WTC11 (cell line): ENCODE data around the gene F11R. TPM values are rescaled to one million over a fixed set of nuclear protein-coding genes. Genes with fewer than 3 reads are reported as not detected.
"Not testable (repeated sequence)": the region's sequence is repeated elsewhere in the genome, so short reads cannot be mapped to it uniquely, and the experiment has no call there.

Source experiments
- ATAC-seq: fragments of 200-7000 bp; cut with Tn5 transposase; 2 replicates; pipeline ENCODE4 v1.10.0; 2021; ENCODE audit warnings: mild to moderate bottlenecking, moderate library complexity
- CTCF ChIA-PET: fragments of 300-600 bp; sonication (Branson Sonifier 250); formaldehyde crosslinking; loops from one replicate; lab custom pipeline; 2021; ENCODE audit warnings: antibody characterized with exemption; lab: Charles Lee
- POLR2A ChIA-PET: fragments of 350-600 bp; sonication (Branson Sonifier 250); formaldehyde crosslinking; loops from one replicate; lab custom pipeline; 2021; ENCODE audit warnings: antibody characterized with exemption; lab: Charles Lee
- DNase-seq: peaks from one replicate; pipeline ENCODE4 v3.0.0; 2021; ENCODE audit warnings: low spot score
- H3K27ac Mint-ChIP-seq: 2 replicates; pipeline ENCODE4 v1.8.0; 2021; ENCODE audit warnings: mixed read lengths
- H3K27me3 Mint-ChIP-seq: 2 replicates; pipeline ENCODE4 v1.8.0; 2021; ENCODE audit warnings: low read depth, mild to moderate bottlenecking, moderate library complexity, mixed read lengths
- H3K36me3 Mint-ChIP-seq: 2 replicates; pipeline ENCODE4 v1.8.0; 2021; ENCODE audit warnings: mixed read lengths
- H3K4me1 Mint-ChIP-seq: 2 replicates; pipeline ENCODE4 v1.8.0; 2022; ENCODE audit warnings: mixed read lengths
- H3K4me3 Mint-ChIP-seq: 2 replicates; pipeline ENCODE4 v1.8.0; 2021; ENCODE audit warnings: mild to moderate bottlenecking, moderate library complexity, mixed read lengths
- H3K9me3 Mint-ChIP-seq: 2 replicates; pipeline ENCODE4 v1.8.0; 2021; ENCODE audit warnings: mixed read lengths
- CREB1 ChIP-seq: sonication (generic); formaldehyde crosslinking; IDR thresholded peaks from 2 replicates; pipeline ENCODE4 v1.8.0; 2023; ENCODE audit warnings: mild to moderate bottlenecking, missing genetic modification reagents
- FOXJ3 ChIP-seq: sonication (generic); formaldehyde crosslinking; IDR thresholded peaks from 2 replicates; pipeline ENCODE4 v1.9.0; 2021; ENCODE audit warnings: missing genetic modification reagents, mild to moderate bottlenecking, borderline replicate concordance
- FOXK1 ChIP-seq: sonication (generic); formaldehyde crosslinking; IDR thresholded peaks from 2 replicates; pipeline ENCODE4 v1.8.0; 2022; ENCODE audit warnings: mild to moderate bottlenecking, moderate library complexity, missing genetic modification reagents
- MAX ChIP-seq: sonication (generic); formaldehyde crosslinking; IDR thresholded peaks from 2 replicates; pipeline ENCODE4 v1.8.0; 2022; ENCODE audit warnings: mild to moderate bottlenecking, missing genetic modification reagents
- PRRX2 ChIP-seq: fragments of 250-450 bp; sonication (Bioruptor Pico); IDR thresholded peaks from 2 replicates; pipeline ENCODE4 v1.8.0; 2021; ENCODE audit warnings: mild to moderate bottlenecking
- ZNF121 ChIP-seq: sonication (generic); formaldehyde crosslinking; IDR thresholded peaks from 2 replicates; pipeline ENCODE4 v1.8.0; 2023; ENCODE audit warnings: missing genetic modification reagents
- ZNF263 ChIP-seq: sonication (generic); formaldehyde crosslinking; IDR thresholded peaks from 2 replicates; pipeline ENCODE4 v1.8.1; 2022; ENCODE audit warnings: low read depth, mild to moderate bottlenecking, moderate library complexity, missing genetic modification reagents
- ZSCAN18 ChIP-seq: fragments of 250-450 bp; sonication (Bioruptor Pico); IDR thresholded peaks from 2 replicates; pipeline ENCODE4 v2.1.2; 2022; ENCODE audit warnings: mild to moderate bottlenecking, moderate library complexity
- total RNA-seq: library from RNA; stranded (reverse); gene quantifications from 3 replicates; pipeline ENCODE4 v1.2.3, GENCODE V29; 2021
- TF ChIP-seq, protein P1 (sequence below): sonication (generic); formaldehyde crosslinking; IDR thresholded peaks from 2 replicates; pipeline ENCODE4 v1.8.1; 2023; ENCODE audit warnings: mild to moderate bottlenecking, missing genetic modification reagents, moderate library complexity
- TF ChIP-seq, protein P2 (sequence below): fragments of 250-450 bp; sonication (Bioruptor Pico); IDR thresholded peaks from 2 replicates; pipeline ENCODE4 v1.9.0; 2021; ENCODE audit warnings: mild to moderate bottlenecking
- TF ChIP-seq, protein P3 (sequence below): fragments of 250-450 bp; sonication (Bioruptor Pico); conservative IDR thresholded peaks from 2 replicates; pipeline ENCODE4 v1.9.0; 2021; ENCODE audit warnings: mild to moderate bottlenecking

Gene F11R
- total RNA-seq, 1 experiment from 2014 or later: 202 TPM

DNA sequence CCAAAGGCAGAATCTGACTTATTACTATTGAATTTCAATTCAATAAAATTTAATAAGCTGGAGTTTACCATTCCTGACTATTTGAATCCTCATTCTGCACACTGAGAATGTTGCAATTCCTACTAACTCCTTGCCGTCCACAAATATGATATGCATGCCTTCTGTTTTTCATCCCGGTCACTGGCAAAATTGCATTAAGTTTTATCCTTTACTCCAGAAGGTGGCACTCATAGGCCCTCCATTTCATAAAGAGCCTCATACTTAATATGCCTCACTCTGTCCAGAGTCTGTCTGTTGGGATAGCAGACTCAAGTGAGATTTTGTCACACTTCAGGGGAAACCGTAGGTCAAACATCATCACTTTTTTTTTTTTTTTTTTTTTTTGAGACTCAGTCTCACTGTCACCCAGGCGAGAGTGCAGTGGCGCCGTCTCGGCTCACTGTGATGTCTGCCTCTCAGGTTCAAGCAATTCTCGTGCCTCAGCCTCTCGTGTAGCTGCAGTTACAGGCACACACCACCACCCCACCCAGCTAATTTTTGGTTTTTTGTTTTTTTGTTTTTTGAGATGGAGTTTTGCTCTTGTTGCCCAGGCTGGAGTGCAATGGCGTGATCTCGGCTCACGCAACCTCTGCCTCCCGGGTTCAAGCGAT lies 27.3 kb downstream of the F11R start:
- H3K36me3 Mint-ChIP-seq: peaks cover 29% of the 10 kb centered on the region
- no peak for DNase-seq
- H3K9me3 Mint-ChIP-seq: no peaks in the 10 kb centered on the region

DNA sequence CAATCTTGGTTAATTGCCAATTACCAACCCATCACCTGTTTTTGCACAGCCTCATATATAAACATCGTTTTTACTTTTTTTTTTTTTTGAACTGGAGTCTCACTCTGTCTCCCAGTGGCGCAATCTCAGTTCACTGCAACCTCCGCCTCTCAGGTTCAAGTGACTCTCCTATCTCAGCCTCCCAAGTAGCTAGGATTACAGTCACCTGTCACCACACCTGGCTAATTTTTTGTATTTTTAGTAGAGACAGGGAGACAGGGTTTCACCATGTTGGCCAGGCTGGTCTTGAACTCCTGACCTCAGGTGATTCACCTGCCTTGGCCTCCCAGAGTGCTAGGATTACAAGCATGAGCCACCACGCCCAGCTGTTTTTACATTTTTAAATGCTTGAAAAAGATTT lies 28.9 kb downstream of the F11R start:
- H3K27ac Mint-ChIP-seq, H3K4me3 Mint-ChIP-seq, DNase-seq, H3K9me3 Mint-ChIP-seq, ATAC-seq, H3K27me3 Mint-ChIP-seq: not testable (repeated sequence)
- peaks cover 14% of the 10 kb centered on the region for H3K36me3 Mint-ChIP-seq
- ChIA-PET CTCF (interaction anchor here (0.7 to 7.6 kb wide), 3 partner anchors 14 to 39 kb away, joined by 3 to 141 read pairs (median 4); partner anchors contain the start of gene ITLN2), POLR2A (interaction anchor here (1.0 kb wide), 1 partner anchor 29 kb away, joined by 3 read pairs; the partner anchor contains the start of gene F11R)
- peaks cover 34% of the 10 kb centered on the region for H3K4me1 Mint-ChIP-seq

More for the DNA sequence above, 27.3 kb downstream of the F11R start:
- ATAC-seq: peak; percentile 18; the same call in 1 of the 2 replicates
- H3K27ac Mint-ChIP-seq: no peak overlapping the region
- POLR2A ChIA-PET: no interaction called here
- no peaks in the 10 kb centered on the region for H3K27me3 Mint-ChIP-seq
- no peak for TF ChIP-seq ZSCAN18 (CRISPR knock-in tag)
- no peak for TF ChIP-seq CREB1 (CRISPR knock-in tag)
- TF ChIP-seq ZNF263: no peak
- no peak for TF ChIP-seq FOXK1 (CRISPR knock-in tag)
- TF ChIP-seq, protein P1, sequence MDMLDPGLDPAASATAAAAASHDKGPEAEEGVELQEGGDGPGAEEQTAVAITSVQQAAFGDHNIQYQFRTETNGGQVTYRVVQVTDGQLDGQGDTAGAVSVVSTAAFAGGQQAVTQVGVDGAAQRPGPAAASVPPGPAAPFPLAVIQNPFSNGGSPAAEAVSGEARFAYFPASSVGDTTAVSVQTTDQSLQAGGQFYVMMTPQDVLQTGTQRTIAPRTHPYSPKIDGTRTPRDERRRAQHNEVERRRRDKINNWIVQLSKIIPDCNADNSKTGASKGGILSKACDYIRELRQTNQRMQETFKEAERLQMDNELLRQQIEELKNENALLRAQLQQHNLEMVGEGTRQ (CRISPR knock-in tag): no peak
- TF ChIP-seq, protein P2, sequence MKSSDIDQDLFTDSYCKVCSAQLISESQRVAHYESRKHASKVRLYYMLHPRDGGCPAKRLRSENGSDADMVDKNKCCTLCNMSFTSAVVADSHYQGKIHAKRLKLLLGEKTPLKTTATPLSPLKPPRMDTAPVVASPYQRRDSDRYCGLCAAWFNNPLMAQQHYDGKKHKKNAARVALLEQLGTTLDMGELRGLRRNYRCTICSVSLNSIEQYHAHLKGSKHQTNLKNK (CRISPR knock-in tag): no peak
- TF ChIP-seq FOXJ3 (CRISPR knock-in tag): no peak
- no peak overlapping the region for H3K4me3 Mint-ChIP-seq
- CTCF ChIA-PET: interaction anchor here (0.7 to 1.3 kb wide), 8 partner anchors 11 to 157 kb away, joined by 3 to 7 read pairs (median 3); no protein-coding TSS in a partner anchor
- peaks cover 23% of the 10 kb centered on the region for H3K4me1 Mint-ChIP-seq

GRCh38 chr1:160987359-160988050 lies 33.4 kb downstream of the F11R start:
- Mint-ChIP-seq H3K27ac (peak overlapping the region; percentile 84), H3K36me3 (peaks cover 8% of the 10 kb centered on the region), H3K9me3 (peaks cover 5% of the 10 kb centered on the region), H3K4me3 (peak overlapping the region; percentile 36), H3K4me1 (peaks cover 64% of the 10 kb centered on the region), H3K27me3 (no peaks in the 10 kb centered on the region)
- DNase-seq (no peak), ATAC-seq (peak; percentile 62)
- no peak for TF ChIP-seq MAX (CRISPR knock-in tag)
- TF ChIP-seq, protein P1 (CRISPR knock-in tag): peak; percentile 27; the same call in 1 of the 2 replicates
- ChIA-PET POLR2A (interaction anchor here (0.8 to 2.0 kb wide), 5 partner anchors 9 to 145 kb away, joined by 3 to 8 read pairs (median 5); partner anchors contain the start of genes DEDD and ITLN2), CTCF (interaction anchor here (0.8 to 7.6 kb wide), 18 partner anchors 8 to 307 kb away, joined by 3 to 141 read pairs (median 4); partner anchors contain the start of genes F11R, ITLN2 and USF1)

DNA sequence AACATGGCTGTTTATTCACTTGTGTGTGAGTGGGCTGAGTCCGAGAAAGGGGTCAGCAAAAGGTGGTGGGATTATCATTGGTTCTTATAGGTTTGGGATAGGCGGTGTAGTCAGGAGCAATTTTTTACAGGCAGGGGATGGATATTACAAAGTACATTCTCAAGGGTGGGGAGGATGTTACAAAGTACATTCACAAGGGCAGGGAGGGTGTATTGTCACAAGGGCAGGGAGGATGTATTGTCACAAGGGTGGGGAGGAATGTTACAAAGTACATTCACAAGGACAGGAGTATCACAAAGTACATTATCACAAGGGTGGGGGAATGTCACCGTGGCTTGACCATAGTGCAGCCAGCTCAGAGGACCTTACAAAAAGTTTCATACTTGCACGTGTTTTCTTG lies 35.2 kb downstream of the F11R start:
- H3K9me3 Mint-ChIP-seq: peaks cover 5% of the 10 kb centered on the region
- no peak for TF ChIP-seq ZNF121
- TF ChIP-seq, protein P3, sequence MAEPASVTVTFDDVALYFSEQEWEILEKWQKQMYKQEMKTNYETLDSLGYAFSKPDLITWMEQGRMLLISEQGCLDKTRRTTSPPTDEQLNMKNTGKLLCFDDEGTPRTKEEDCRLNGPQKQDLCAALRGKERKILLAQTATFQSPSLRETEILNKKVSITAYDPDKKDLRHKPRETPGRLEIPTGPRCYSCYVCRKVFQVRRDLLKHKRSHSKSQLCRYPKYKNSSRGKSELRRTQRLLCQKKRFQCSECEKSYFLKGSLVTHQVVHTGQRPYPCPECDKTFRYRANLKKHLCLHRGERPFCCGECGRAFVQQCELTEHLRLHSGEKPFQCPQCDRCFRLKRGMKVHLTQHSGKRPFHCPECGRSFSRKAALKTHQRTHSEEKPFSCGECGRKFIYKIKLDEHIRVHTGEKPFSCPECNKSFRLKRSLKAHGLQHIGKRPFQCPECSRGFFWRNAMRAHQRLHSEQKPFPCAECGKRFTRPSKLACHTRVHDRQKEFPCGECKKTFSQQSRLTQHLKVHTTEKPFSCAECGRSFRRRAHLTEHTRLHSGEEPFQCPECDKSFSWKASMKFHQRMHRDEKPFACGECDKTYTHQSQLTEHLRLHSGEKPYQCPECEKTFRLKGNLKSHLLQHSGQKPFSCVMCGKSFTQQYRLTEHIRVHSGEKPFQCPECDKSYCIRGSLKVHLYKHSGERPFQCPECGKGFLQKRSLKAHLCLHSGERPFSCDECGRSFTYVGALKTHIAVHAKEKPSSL (CRISPR knock-in tag): no peak
- no peak for TF ChIP-seq PRRX2 (CRISPR knock-in tag)
- peak overlapping the region; percentile 82; the same call in 1 of the 2 replicates for H3K27ac Mint-ChIP-seq
- peaks cover 8% of the 10 kb centered on the region for H3K36me3 Mint-ChIP-seq
- CTCF ChIA-PET: interaction anchor here (0.7 to 7.6 kb wide), 3 partner anchors 12 to 450 kb away, joined by 4 to 141 read pairs (median 7); partner anchors contain the start of gene ITLN2
- no peak overlapping the region for H3K4me3 Mint-ChIP-seq
- no peaks in the 10 kb centered on the region for H3K27me3 Mint-ChIP-seq
- DNase-seq (no peak), ATAC-seq (no peak)
- peaks cover 75% of the 10 kb centered on the region for H3K4me1 Mint-ChIP-seq
- POLR2A ChIA-PET: interaction anchor here (0.7 kb wide), 1 partner anchor 28 kb away, joined by 6 read pairs; no protein-coding TSS in a partner anchor
